Stimulated activated CD4-positive, alpha-beta T cell treated with anti-CD3 and anti-CD28 coated beads, Interleukin-12 subunit alpha, Interleukin-12 subunit beta, amount 100 ng/mL, for 48 hours (primary cell): ENCODE measurements around the gene PTBP1.

Experiments used
- DNase-seq, 3 donors: peaks; one replicate each; pipeline ENCODE4 v3.0.0-alpha.2; 2020; ENCODE audit warnings: low read depth in 2 of 3, low spot score in 1 of 3

PTBP1 gene

DNA sequence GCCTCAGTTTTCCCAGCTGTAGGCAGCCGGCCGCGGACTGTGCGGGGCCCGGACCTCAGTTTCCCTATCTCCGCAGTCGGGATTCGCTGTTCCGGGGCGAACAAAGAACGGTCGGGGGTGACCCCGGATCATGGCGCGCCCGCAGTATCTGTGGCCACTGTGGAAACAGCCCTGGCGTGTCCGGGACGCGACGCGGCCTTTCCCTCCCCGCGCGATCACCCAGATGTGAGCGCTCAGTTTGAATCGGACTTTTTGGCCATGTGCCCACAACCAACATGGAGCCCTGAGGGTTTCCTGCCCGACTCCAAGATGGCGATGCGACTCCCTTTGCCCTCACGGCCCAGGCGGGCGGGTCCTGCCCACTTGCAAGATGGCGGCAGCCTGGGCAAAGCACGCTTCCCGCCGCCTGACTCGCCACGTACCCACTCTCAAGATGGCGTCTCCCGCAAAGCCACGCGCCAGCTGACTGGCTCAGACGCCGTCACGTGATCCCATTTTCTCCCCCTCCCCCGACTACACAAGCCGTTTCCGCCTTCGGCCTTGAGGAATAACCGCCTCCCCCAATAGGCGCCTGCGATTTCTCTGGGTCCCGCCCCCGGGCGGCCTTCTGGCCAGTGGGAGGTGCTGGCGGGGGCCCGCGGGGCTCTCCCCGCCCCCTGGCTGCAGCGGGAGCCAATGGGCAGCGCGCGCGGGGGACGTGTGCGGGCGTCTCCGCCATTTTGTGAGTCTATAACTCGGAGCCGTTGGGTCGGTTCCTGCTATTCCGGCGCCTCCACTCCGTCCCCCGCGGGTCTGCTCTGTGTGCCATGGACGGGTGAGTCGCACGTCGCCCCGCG, at the start of gene PTBP1:
PTBP1 (plus strand) TSS at position 761 of the 836 bp plus-strand sequence; CDS start at position 807, 46 bp downstream.
- peak; percentile 98 to 100 (median 99) for DNase-seq

GRCh38 chr19:748274-748598, 49.0 kb upstream of the PTBP1 start:
- DNase-seq, result no peak

- DNase-seq, result no peak
Measured at GRCh38 chr19:749811-750210, 47.4 kb upstream of the PTBP1 start.

DNA sequence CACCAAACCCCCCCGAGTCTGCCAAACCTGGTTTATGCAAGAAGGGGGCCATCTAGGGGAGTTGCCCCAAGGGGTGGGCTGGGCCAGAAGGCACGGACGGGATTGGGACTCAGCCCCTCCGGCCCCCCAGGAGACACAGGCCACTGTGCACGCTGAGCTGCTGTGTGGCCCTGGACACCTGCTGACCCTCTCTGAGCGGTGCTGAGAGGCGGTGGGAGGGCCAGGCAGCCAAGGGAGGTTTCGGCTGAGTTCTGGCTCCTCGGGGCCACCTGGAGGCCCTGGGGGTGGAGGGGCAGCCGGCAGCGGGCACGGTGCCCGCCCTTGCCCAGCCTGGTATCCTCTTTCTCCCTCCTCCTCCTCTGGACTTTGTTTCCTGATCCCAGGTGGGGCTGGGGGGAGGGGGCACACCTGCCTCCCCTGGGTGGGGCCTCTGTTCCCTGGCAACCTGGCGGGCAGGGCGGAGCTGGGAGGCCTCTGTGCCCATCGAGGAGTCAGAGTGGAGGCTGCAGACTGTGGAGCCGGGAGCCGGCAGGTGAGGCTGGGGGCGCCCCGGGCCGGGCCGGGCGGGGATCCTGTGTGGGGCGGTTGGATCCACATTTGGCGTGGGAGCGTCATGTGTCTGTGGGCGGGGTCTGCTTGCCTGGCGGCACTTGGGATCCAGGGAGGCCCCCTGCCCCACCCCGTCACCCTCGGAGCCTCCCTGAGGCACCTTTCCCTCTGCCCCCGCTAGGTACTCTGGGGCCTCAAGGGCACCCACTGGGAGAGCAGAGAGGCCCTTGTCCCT, 46.4 kb upstream of the PTBP1 start, which contains the start of gene MISP:
MISP (plus strand) TSS at position 473 of the 784 bp plus-strand sequence. CDS start 5,835 bp downstream, outside the sequence.
- DNase-seq, result no peak

DNA sequence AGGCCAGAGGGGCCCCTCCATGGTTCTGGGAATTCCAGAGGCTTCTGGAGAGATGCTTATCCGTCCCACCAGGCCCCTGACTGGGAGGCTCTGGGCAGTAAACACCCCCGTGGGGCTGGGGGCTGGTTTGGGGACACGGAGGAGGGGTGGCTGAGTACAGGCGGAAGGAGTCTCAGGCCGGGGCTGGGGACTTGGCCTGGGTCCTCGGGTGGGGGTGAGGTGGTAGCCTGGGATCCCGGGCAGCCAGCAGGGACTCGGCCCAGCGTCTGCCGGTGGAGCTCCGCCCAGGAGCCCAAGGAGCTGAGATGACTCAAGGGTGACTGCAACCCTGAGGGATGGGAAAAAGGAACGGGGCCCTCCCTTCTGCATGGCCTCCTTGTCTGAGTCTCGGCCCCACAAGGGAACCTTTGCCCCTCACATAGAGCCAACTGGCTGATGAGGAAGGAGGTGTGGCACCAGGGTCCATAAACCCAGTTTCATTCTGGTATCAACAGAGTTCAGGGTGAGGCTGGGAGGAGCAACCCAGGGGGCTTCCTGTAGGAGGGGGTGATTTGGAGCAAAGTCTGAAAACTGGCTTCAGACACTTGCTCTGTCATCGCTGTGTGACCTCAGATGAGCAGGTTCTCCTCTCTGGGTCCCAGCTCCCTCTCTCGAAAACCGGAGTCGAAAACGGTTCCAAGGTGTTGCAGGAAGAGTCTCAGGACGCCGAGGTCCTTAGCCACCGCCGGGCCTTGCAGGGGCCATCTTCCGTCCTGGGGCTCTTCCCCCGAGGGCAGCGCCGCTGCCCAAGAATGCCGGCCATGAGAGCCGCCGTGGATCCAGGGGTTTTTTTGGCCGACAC, 45.5 kb upstream of the PTBP1 start:
- DNase-seq, result no peak

DNA sequence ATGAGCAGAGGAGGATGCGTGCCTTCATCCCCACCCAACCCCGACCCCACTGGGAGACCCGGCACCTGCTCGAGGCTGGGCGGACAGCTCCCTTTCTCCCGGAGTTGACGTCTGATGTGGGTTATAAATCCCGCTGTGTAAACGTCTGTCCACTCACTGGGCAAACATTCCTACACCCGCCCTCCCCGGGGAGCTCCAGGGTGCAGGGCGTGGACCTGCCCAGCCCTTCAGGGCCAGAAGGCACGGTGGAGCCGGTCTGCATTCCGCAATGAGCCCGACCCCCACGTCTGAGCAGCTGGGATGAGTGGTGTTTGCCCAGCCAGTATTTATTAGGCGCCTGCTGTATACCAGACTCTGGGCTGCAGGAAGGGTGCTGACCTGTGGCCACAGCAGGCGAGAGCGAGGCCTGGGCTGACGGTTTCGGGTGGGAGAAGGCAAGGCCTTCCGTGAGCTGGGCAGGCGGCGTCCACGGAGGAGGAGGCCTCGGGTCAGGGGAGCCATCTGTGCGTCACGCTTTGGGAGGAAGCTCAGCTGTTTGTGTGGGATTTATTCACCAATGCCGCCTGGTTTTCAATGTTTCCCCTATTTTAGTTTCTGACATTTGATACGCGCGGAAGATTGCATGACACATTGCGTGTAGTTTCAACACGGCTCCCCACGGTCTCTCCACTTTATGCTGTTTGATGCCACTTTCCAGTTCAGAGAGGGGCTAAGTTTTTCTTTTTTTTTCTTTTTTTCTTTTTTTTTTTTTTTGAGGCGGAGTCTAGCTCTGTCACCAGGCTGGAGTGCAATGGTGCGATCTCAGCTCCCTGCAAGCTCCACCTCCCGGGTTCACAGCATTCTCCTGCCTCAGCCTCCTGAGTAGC, 44.4 kb upstream of the PTBP1 start:
- no peak for DNase-seq

GRCh38 chr19:754530-754929, 42.7 kb upstream of the PTBP1 start:
- DNase-seq, result no peak

- DNase-seq, result no peak
Measured at GRCh38 chr19:755063-755462, 42.2 kb upstream of the PTBP1 start.

GRCh38 chr19:756236-756635, 41.0 kb upstream of the PTBP1 start:
- DNase-seq, result peak in 2 of 3 donors; percentile 24 to 49

- no peak for DNase-seq
Measured at GRCh38 chr19:756821-757688, 40.2 kb upstream of the PTBP1 start.

- no peak for DNase-seq
Measured at GRCh38 chr19:757811-758668, 39.2 kb upstream of the PTBP1 start.

DNA sequence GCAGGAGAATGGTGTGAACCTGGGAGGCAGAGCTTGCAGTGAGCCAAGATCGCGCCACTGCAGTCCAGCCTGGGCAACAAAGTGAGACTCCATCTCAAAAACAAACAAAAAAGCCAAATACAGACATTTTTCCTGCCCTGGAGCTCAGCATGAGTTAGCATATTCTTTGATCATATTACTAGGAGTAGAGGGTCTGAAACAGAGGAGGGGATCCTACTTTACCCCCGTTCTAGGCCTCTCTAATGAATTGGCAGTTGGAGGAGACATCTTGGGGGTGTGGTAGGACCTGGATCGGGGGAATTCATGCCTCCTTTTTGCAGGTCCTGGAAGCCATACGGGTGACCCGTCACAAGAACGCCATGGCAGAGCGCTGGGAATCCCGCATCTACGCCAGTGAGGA, 34.1 kb upstream of the PTBP1 start:
- no peak for DNase-seq

DNA sequence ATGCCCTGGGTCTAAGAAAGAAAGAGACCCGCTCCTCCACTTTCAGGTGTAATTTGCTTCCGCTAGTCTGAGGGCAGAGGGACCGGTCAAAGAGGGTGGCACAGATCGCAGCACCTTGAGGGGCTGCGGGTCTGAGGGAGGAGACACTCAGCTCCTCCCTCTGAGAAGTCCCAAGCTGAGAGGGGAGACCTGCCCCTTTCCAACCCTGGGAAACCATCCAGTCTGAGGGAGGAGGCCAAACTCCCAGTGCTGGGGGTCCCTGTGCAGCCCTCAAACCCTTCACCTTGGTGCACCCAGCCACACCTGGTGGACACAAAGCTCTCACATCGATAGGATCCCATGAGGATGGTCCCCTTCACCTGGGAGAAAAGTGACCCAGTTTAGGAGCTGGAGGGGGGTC, 33.4 kb upstream of the PTBP1 start:
- DNase-seq, result no peak

DNA sequence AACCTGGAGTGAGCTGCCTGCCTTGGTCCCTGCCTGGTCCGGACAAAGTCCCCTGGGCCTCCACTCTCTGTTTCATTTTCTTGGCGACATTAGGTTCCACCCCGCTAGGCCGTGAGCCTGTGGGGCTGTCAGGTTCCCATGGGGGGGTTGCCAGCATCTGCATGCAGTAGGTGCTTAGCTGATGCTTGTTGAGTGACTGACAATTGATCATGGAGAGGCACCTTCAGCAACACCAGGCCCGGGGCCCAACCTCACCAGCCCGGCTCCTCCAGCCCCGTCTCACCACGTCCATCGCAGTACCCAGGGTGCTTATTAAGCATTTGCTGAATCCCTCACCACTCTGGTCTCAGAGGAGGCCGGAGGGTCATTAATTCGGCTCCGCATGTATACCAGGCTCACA, 33.0 kb upstream of the PTBP1 start:
- DNase-seq, result no peak

DNA sequence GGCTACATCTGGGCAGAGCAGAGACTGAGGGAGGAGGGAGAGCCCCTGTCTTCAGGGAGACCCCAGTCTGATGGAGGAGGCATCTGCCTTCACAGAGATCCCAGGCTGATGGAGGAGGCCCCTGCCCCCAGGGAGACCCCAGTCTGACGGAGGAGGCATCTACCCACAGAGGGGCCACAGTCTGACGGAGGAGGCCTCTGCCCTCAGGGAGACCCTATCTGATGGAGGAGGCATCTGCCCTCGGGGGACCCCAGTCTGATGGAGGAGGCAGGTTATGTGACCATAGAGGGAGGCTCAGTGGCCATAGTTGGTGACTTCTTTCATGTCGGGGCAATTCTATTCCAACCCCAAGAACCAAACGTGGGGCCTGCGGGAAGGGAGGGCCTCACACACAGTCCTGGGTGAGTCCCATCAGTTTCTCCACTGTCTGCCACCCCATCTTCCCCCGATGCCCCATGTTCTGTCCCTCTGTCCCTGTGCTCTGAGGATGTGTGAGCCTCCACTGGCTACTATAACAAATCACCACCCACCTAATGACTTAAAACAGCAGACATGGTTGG, 32.0 kb upstream of the PTBP1 start:
- no peak for DNase-seq

DNA sequence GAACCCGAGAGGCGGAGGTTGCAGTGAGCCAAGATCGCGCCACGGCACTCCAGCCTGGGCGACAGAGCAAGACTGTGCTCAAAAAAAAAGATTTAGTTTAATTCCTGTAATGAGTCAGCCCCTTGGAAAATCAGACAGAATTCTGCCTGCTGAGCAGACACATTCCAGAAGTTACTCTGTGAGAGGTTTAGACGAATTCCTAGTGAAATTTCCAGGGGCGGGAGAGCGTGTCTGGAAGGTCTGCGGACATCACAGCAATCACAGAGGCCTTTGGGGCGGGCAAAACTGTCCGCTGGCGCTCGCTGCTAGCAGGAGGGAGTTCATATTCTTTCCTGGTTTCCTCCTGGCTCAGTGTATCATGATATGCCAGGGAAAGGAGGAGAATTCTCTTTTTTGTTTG, 28.8 kb upstream of the PTBP1 start:
- DNase-seq, result no peak

DNA sequence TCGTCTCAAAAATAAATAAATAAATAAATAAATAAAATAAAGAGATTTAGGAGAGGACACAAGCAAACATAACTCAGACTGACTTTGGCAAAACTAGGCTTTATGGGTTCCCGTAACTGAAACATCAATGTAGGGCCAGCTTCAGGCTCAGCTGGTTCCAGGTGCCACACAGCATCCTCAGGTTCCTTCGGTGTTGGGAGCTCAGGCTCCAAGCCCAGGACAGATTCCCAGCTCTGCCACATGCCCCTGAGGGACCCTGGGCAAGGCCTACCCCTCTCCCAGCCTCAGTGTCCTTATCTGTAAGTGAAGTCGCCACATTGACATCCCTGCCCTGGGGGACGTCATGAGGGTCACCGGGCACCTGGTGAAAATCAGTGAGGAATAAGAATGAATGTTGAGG, 27.6 kb upstream of the PTBP1 start:
- no peak for DNase-seq

GRCh38 chr19:771332-771785, 25.9 kb upstream of the PTBP1 start:
- peak; percentile 12 to 29 (median 16) for DNase-seq
